Measurements from ENCODE around the gene IDH3G. TPM values are rescaled to one million over a fixed set of nuclear protein-coding genes. Genes with fewer than 3 reads are reported as not detected.

The IDH3G gene
- total RNA-seq, 4 donors from 2014 or later = 48.4 to 88.5 (median 67.2) TPM

GRCh38 chrX:153801669-153802068 lies 7.5 kb upstream of the IDH3G start:
- H3K4me1 ChIP-seq = no peaks in the 10 kb centered on the region
- no peaks in the 10 kb centered on the region for H3K36me3 ChIP-seq
- no peak overlapping the region for H3K4me3 ChIP-seq
- DNase-seq = no peak
- TF ChIP-seq CTCF (IDR thresholded peaks at IDR 0.05) = no peak
- no peak for TF ChIP-seq POLR2A (IDR thresholded peaks at IDR 0.05)
- no peak overlapping the region for H3K27ac ChIP-seq
- H3K9me3 ChIP-seq = no peaks in the 10 kb centered on the region
- H3K27me3 ChIP-seq = no peaks in the 10 kb centered on the region
- intact Hi-C loops (cut with DNase I; ENCODE audit: low total_unique reads) = no loop called here

GRCh38 chrX:153800746-153801145 lies 6.6 kb upstream of the IDH3G start:
- Histone ChIP-seq H3K4me3 (no peak overlapping the region), H3K27ac (no peak overlapping the region), H3K4me1 (no peaks in the 10 kb centered on the region), H3K27me3 (no peaks in the 10 kb centered on the region), H3K36me3 (no peaks in the 10 kb centered on the region), H3K9me3 (no peaks in the 10 kb centered on the region)
- no peak for TF ChIP-seq POLR2A (IDR thresholded peaks at IDR 0.05)
- TF ChIP-seq CTCF (IDR thresholded peaks at IDR 0.05) = no peak
- intact Hi-C loops (cut with DNase I; ENCODE audit: low total_unique reads) = no loop called here
- no peak for DNase-seq

GRCh38 chrX:153800177-153800722 lies 6.1 kb upstream of the IDH3G start:
- intact Hi-C loops (cut with DNase I; ENCODE audit: low total_unique reads) = no loop called here
- H3K4me1 ChIP-seq = no peaks in the 10 kb centered on the region
- no peaks in the 10 kb centered on the region for H3K9me3 ChIP-seq
- H3K27me3 ChIP-seq = no peaks in the 10 kb centered on the region
- H3K36me3 ChIP-seq = no peaks in the 10 kb centered on the region
- no peak for DNase-seq
- TF ChIP-seq CTCF (IDR thresholded peaks at IDR 0.05) (no peak), POLR2A (IDR thresholded peaks at IDR 0.05) (no peak)
- H3K4me3 ChIP-seq = no peak overlapping the region
- no peak overlapping the region for H3K27ac ChIP-seq

- Histone ChIP-seq H3K36me3 (no peaks in the 10 kb centered on the region), H3K4me1 (no peaks in the 10 kb centered on the region), H3K4me3 (no peak overlapping the region), H3K27ac (no peak overlapping the region), H3K27me3 (no peaks in the 10 kb centered on the region), H3K9me3 (no peaks in the 10 kb centered on the region)
- DNase-seq = no peak
- intact Hi-C loops (cut with DNase I; ENCODE audit: low total_unique reads) = no loop called here
- TF ChIP-seq POLR2A (IDR thresholded peaks at IDR 0.05) = no peak
- TF ChIP-seq CTCF (IDR thresholded peaks at IDR 0.05) = no peak
Observed at GRCh38 chrX:153799326-153799725, 5.2 kb upstream of the IDH3G start.

- no peak for TF ChIP-seq POLR2A (IDR thresholded peaks at IDR 0.05)
- no peak for DNase-seq
- intact Hi-C loops (cut with DNase I; ENCODE audit: low total_unique reads) = no loop called here
Observed at GRCh38 chrX:153797415-153798015, 3.3 kb upstream of the IDH3G start.

More at GRCh38 chrX:153797415-153798015, 3.3 kb upstream of the IDH3G start:
- H3K4me3 ChIP-seq = no peak overlapping the region
- H3K27ac ChIP-seq = no peak overlapping the region
- H3K27me3 ChIP-seq = no peaks in the 10 kb centered on the region
- peaks cover 0 to 9% of the 10 kb centered on the region in 2 donors for H3K4me1 ChIP-seq
- no peaks in the 10 kb centered on the region for H3K9me3 ChIP-seq
- no peaks in the 10 kb centered on the region for H3K36me3 ChIP-seq

Measured in uterus (tissue), 4 donors.